Measurements from ENCODE around the gene AP1S1.
"Not testable (repeated sequence)": the region's sequence is repeated elsewhere in the genome, so short reads cannot be mapped to it uniquely, and the experiment has no call there.

The AP1S1 gene

GRCh38 chr7:101118856-101119255, 35.4 kb upstream of the AP1S1 start:
- no peak overlapping the region for H3K4me3 ChIP-seq (replicated peaks; ENCODE audit: low read depth, low read length)
- no peak for DNase-seq (ENCODE audit: extremely low read depth, low read depth)
- no peak for TF ChIP-seq CTCF (IDR thresholded peaks at IDR 0.05; ENCODE audit: low read depth, low read length, missing control alignments)

DNA sequence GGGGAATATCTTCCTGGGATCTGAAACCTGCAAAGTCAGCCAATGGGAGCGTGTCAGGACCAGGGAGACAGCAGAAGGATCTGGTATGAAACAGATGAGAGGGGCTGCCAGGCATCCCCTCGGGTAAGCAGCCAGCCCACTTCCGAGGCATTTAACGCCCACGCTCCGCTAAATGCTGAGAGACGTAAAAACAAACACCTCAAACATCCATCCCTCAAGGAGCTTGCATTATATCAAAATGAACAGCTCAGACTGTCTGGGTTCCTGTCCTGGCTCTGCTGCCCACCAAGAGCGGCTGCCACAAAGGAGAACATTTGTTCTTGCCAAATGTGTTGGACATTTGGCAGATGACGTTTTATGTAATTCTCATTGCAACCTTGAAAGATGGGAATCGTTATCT, 34.4 kb upstream of the AP1S1 start:
- no peak for DNase-seq (ENCODE audit: extremely low read depth, low read depth)
- no peak overlapping the region for H3K4me3 ChIP-seq (replicated peaks; ENCODE audit: low read depth, low read length)
- no peak for TF ChIP-seq CTCF (IDR thresholded peaks at IDR 0.05; ENCODE audit: low read depth, low read length, missing control alignments)

- H3K4me3 ChIP-seq (replicated peaks; ENCODE audit: low read depth, low read length): no peak overlapping the region
- no peak for DNase-seq (ENCODE audit: extremely low read depth, low read depth)
- no peak for TF ChIP-seq CTCF (IDR thresholded peaks at IDR 0.05; ENCODE audit: low read depth, low read length, missing control alignments)
Measured at GRCh38 chr7:101120315-101120714, 34.0 kb upstream of the AP1S1 start.

- DNase-seq (ENCODE audit: extremely low read depth, low read depth): not testable (repeated sequence)
- H3K4me3 ChIP-seq (replicated peaks; ENCODE audit: low read depth, low read length): peak overlapping the region; percentile 26; the same call in 1 of the 2 replicates
Measured at GRCh38 chr7:101121631-101121990, 32.7 kb upstream of the AP1S1 start.

GRCh38 chr7:101121991-101122932, 32.0 kb upstream of the AP1S1 start:
- no peak for TF ChIP-seq CTCF (IDR thresholded peaks at IDR 0.05; ENCODE audit: low read depth, low read length, missing control alignments)
- H3K4me3 ChIP-seq (replicated peaks; ENCODE audit: low read depth, low read length): peak overlapping the region; percentile 26
- peak; percentile 86 for DNase-seq (ENCODE audit: extremely low read depth, low read depth)

DNA sequence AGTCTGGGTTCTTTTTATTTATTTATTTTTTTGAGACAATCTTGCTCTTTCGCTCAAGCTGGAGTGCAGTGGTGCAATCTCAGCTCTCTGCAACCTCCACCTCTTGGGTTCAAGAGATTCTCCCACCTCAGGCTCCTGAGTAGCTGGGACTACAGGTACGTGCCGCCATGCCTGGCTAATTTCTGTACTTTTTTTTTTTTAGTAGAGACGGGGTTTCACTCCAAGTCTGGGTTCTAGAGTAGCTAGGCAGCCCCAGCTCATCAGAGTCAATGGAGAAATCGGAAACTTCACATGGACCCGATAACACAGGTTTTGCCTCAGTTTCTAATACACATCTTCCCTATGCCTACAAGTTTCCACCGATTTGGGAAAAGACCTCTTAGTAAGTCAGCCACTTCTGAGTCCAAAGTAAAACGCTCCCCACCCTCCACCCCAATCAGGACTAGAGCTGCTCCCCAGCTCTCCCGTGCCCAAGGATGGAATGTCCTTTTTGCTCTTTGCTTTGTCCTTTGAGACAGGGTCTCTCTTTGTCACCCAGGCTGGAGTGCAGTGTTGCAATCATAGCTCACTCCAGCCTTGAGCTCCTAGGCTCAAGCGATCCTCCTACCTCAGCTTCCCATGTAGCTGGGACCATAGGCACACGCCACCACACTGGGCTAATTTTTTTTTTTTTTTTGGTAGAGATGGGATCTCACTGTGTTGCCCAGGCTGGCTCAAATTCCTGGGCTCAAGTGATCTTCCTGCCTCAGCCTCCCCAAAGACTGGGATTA, 31.2 kb upstream of the AP1S1 start:
- no peak overlapping the region for H3K4me3 ChIP-seq (replicated peaks; ENCODE audit: low read depth, low read length)
- no peak for TF ChIP-seq CTCF (IDR thresholded peaks at IDR 0.05; ENCODE audit: low read depth, low read length, missing control alignments)
- no peak for DNase-seq (ENCODE audit: extremely low read depth, low read depth)

DNA sequence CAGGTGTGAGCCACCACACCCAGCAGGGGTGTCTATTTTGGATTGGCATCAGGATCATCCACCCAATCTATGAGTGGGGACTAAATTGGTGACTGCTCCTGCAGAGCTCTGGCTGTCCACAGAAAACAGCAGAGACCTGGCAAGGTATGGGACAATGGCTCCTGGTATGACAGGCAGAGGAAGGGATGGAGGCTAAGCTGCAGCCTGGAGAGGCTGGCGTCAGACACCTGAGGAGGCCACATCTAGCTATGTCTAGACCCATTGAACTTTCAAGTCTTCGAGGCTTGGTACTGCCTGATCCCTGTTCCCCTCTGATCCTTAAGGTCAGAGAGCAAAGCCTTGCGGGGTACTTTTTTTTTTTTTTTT, 30.6 kb upstream of the AP1S1 start:
- no peak for TF ChIP-seq CTCF (IDR thresholded peaks at IDR 0.05; ENCODE audit: low read depth, low read length, missing control alignments)
- H3K4me3 ChIP-seq (replicated peaks; ENCODE audit: low read depth, low read length): no peak overlapping the region
- no peak for DNase-seq (ENCODE audit: extremely low read depth, low read depth)
